Fibroblast of lung (primary cell): Measurements from ENCODE around the gene RRAS2. TPM values are rescaled to one million over a fixed set of nuclear protein-coding genes. Genes with fewer than 3 reads are reported as not detected.

Experiments used
- DNase-seq, 2 donors: peaks; one replicate each; pipeline versions ENCODE4 v3.0.0 to v3.0.0-alpha.2; 2010; ENCODE audit warnings: low read depth in 2 of 2
- H2AFZ ChIP-seq: 2 replicates; pipeline ENCODE4 v1.5.1; 2012; ENCODE audit warnings: low read length, control low read depth, inconsistent platforms
- H3K27ac ChIP-seq: 2 replicates; pipeline ENCODE4 v1.5.1; 2011; ENCODE audit warnings: low read length, control low read depth; ENCODE audit not compliant: insufficient read depth
- H3K27me3 ChIP-seq: 2 replicates; pipeline ENCODE4 v1.5.1; 2011; ENCODE audit warnings: mild to moderate bottlenecking, low read length; ENCODE audit not compliant: control insufficient read depth, insufficient read depth
- H3K36me3 ChIP-seq: 2 replicates; pipeline ENCODE4 v1.5.1; 2011; ENCODE audit warnings: low read length; ENCODE audit not compliant: control insufficient read depth, insufficient read depth
- H3K4me1 ChIP-seq: 2 replicates; pipeline ENCODE4 v1.5.1; 2011; ENCODE audit warnings: low read length; ENCODE audit not compliant: control insufficient read depth, insufficient read depth; ENCODE audit errors: extremely low read depth
- H3K4me2 ChIP-seq: 2 replicates; pipeline ENCODE4 v1.5.1; 2011; ENCODE audit warnings: low read length, control low read depth; ENCODE audit not compliant: insufficient read depth; ENCODE audit errors: extremely low read depth
- H3K4me3 ChIP-seq, 4 experiments: fragments of 200-600 bp in 1 of 4; sonication (generic) in 1 of 4; replicated peaks in 1 of 4; 2 replicates each; pipeline ENCODE4 v1.5.1; 2011 to 2016; ENCODE audit warnings: low read length in 4 of 4, low read depth in 3 of 4, mild to moderate bottlenecking in 3 of 4, control low read depth in 2 of 4, inconsistent platforms in 1 of 4, mixed read lengths in 1 of 4; ENCODE audit not compliant: insufficient read depth in 1 of 4; ENCODE audit errors: control extremely low read depth in 1 of 4
- H3K79me2 ChIP-seq: 2 replicates; pipeline ENCODE4 v1.5.1; 2012; ENCODE audit warnings: mild to moderate bottlenecking, low read length, inconsistent platforms; ENCODE audit not compliant: control insufficient read depth, insufficient read depth
- H3K9ac ChIP-seq: 2 replicates; pipeline ENCODE4 v1.5.1; 2011; ENCODE audit warnings: mild to moderate bottlenecking, low read length, control low read depth; ENCODE audit not compliant: insufficient read depth
- H3K9me3 ChIP-seq: 2 replicates; pipeline ENCODE4 v1.5.1; 2012; ENCODE audit warnings: low read depth, low read length; ENCODE audit not compliant: control insufficient read depth, insufficient read depth
- H4K20me1 ChIP-seq: 2 replicates; pipeline ENCODE4 v1.5.1; 2011; ENCODE audit warnings: low read length; ENCODE audit not compliant: control insufficient read depth, insufficient read depth; ENCODE audit errors: extremely low read depth
- CTCF ChIP-seq, 2 donors: IDR thresholded peaks in 1 of 2; conservative IDR thresholded peaks in 1 of 2; 1 replicate in 1 of 2; 2 replicates in 1 of 2; pipeline ENCODE4 v1.5.1; 2011 to 2012; ENCODE audit warnings: low read length in 2 of 2, control low read depth in 1 of 2, inconsistent platforms in 1 of 2, low read depth in 1 of 2, mild to moderate bottlenecking in 1 of 2
- EZH2 ChIP-seq: IDR thresholded peaks from 2 replicates; pipeline ENCODE4 v1.5.1; 2012; ENCODE audit warnings: low read length, control low read depth, mild to moderate bottlenecking; ENCODE audit errors: missing control alignments
- polyA plus RNA-seq, 2 donors: library from polyadenylated mRNA; depleted of rRNA in 1 of 2; stranded (reverse) in 1 of 2; unstranded in 1 of 2; fragments of >200 nt; gene quantifications; 2 replicates each; pipeline ENCODE4 v1.2.1, GENCODE V29; 2011 to 2012; ENCODE audit warnings: missing spikeins in 1 of 2
- total RNA-seq: library from RNA; depleted of rRNA; stranded (reverse); fragments of >200 nt; gene quantifications from 2 replicates; pipeline ENCODE4 v1.2.1, GENCODE V29; 2014

The RRAS2 gene
- total and polyA plus RNA-seq, 2 donors (not counting 1 experiment from before 2014, with no cell fraction given) = 160 to 178 TPM

DNA sequence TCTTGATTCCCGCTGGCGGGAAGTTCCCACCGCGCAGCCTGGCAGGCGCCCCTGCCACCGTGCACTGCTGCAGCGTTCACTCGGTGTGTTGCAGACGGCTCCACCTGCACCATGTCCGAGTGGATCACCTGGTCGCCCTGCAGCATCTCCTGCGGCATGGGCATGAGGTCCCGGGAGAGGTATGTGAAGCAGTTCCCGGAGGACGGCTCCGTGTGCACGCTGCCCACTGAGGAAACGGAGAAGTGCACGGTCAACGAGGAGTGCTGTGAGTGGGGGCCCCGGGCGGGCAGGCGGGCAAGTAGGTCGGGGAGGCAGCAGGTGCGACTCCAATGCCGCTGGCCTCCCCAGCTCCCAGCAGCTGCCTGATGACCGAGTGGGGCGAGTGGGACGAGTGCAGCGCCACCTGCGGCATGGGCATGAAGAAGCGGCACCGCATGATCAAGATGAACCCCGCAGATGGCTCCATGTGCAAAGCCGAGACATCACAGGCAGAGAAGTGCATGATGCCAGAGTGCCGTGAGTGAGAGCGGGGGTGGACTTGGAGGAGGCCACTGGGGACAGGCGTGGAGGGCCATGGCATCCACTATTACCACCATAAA is 99.7 kb downstream of the RRAS2 start:
- Histone ChIP-seq H3K4me1 (peaks cover 7% of the 10 kb centered on the region), H4K20me1 (no peaks in the 10 kb centered on the region), H3K4me3 (no peak overlapping the region), H3K79me2 (no peaks in the 10 kb centered on the region), H3K27ac (no peak overlapping the region), H3K36me3 (no peaks in the 10 kb centered on the region), H3K9me3 (no peaks in the 10 kb centered on the region), H2AFZ (no peak overlapping the region), H3K4me2 (no peak overlapping the region), H3K9ac (no peak overlapping the region), H3K27me3 (peaks cover 6% of the 10 kb centered on the region)
- no peak for DNase-seq
- TF ChIP-seq EZH2 (no peak), CTCF (conservative IDR thresholded peaks at IDR 0.05 in 1 of 2, IDR thresholded peaks at IDR 0.05 in 1 of 2; ENCODE audit: low read depth in 1 of 2, low read length in 2 of 2) (no peak)

DNA sequence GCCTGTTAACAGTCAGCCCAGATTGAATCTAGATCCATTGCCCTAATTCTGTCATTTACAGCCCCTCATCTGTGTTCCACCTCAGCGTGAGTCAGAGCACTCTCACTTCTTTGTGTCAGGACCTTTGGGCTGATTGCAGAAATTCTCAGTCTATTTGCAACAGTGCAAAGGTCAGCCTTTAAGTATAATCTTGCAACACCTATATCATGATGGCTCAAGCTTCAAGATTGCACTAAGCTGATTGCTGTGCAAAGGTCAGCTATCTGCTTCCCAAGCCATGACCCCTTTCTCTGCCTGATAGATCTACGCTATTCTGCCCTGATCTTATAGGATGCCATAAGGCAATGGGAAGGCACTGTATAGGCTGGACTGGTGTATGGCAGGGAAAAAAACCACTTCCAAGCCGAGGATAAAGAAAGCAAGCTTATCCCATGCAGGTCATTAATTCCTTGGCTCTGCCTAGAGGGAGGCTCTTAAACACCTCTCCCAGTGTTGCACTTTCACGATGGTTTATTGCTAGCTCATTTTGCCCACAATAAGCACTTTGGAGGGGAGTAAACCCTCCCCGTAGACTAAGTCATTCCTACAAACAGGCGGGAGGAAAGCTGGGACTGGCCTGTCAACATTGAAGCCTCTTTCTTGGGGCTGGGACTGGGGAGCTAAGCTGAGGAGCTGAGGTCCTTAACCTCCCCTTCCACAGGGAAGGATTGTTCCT is 100.6 kb downstream of the RRAS2 start:
- H4K20me1 ChIP-seq = no peaks in the 10 kb centered on the region
- TF ChIP-seq EZH2 (no peak), CTCF (conservative IDR thresholded peaks at IDR 0.05 in 1 of 2, IDR thresholded peaks at IDR 0.05 in 1 of 2; ENCODE audit: low read depth in 1 of 2, low read length in 2 of 2) (no peak)
- DNase-seq = peak; percentile 43 to 87
- no peak overlapping the region for H3K4me3 ChIP-seq
- peaks cover 7% of the 10 kb centered on the region for H3K4me1 ChIP-seq
- H3K9ac ChIP-seq = no peak overlapping the region
- peaks cover 8% of the 10 kb centered on the region for H3K27me3 ChIP-seq
- H3K9me3 ChIP-seq = no peaks in the 10 kb centered on the region
- H3K27ac ChIP-seq = no peak overlapping the region
- H3K4me2 ChIP-seq = no peak overlapping the region
- no peaks in the 10 kb centered on the region for H3K36me3 ChIP-seq
- H3K79me2 ChIP-seq = no peaks in the 10 kb centered on the region
- H2AFZ ChIP-seq = no peak overlapping the region

DNA sequence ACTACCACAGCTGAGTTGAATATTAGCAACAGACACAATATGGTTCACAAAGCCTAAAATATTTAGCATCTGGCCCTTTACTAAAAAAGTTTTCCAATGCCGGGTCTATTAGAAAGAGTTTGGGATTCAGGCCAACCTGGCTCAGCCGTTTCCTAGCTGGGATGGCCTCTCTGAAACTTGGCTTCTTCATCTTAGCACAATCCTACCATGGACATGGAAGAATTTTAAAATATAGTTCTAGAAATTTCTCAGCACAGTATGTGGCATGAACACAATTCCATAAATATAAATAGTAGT is 103.8 kb downstream of the RRAS2 start:
- H4K20me1 ChIP-seq = no peaks in the 10 kb centered on the region
- DNase-seq = peak in 1 of 2 donors; percentile 27
- H3K9me3 ChIP-seq = no peaks in the 10 kb centered on the region
- H3K4me1 ChIP-seq = peaks cover 7% of the 10 kb centered on the region
- no peak overlapping the region for H3K4me3 ChIP-seq
- H3K79me2 ChIP-seq = no peaks in the 10 kb centered on the region
- H3K27me3 ChIP-seq = peaks cover 8% of the 10 kb centered on the region
- H3K36me3 ChIP-seq = no peaks in the 10 kb centered on the region
- H2AFZ ChIP-seq = no peak overlapping the region
- H3K9ac ChIP-seq = no peak overlapping the region
- H3K4me2 ChIP-seq = no peak overlapping the region
- TF ChIP-seq CTCF (conservative IDR thresholded peaks at IDR 0.05 in 1 of 2, IDR thresholded peaks at IDR 0.05 in 1 of 2; ENCODE audit: low read depth in 1 of 2, low read length in 2 of 2) (no peak), EZH2 (no peak)
- no peak overlapping the region for H3K27ac ChIP-seq
